H1 (cell line): ENCODE data around the gene CENATAC. TPM values are rescaled to one million over a fixed set of nuclear protein-coding genes. Genes with fewer than 3 reads are reported as not detected.
"Not testable (repeated sequence)": the region's sequence is repeated elsewhere in the genome, so short reads cannot be mapped to it uniquely, and the experiment has no call there.

Source experiments
- CTCF ChIA-PET: fragments of 300-600 bp; sonication (Branson Sonifier 250); formaldehyde crosslinking; loops from one replicate; lab custom pipeline; 2021; ENCODE audit not compliant: partially characterized antibody; lab: Charles Lee
- POLR2A ChIA-PET: fragments of 300-600 bp; sonication (Branson Sonifier 250); formaldehyde crosslinking; loops from one replicate; lab custom pipeline; 2021; ENCODE audit warnings: inconsistent platforms; ENCODE audit not compliant: partially characterized antibody; lab: Charles Lee
- DNase-seq, 2 experiments: peaks; one replicate each; pipeline versions ENCODE4 v3.0.0 to v3.0.0-alpha.2; 2010 to 2022; ENCODE audit warnings: low spot score in 2 of 2, low read depth in 1 of 2, mixed read lengths in 1 of 2
- FAIRE-seq: peaks from 2 replicates; lab custom pipeline; 2011; peaks lifted over from hg19 to GRCh38; lab: Jason Lieb, UNC
- H2AFZ ChIP-seq: 2 replicates; pipeline ENCODE4 v1.8.1; 2012; ENCODE audit warnings: low read length, inconsistent platforms
- H2AK5ac ChIP-seq: 2 replicates; pipeline ENCODE4 v1.6.1; 2013; ENCODE audit warnings: low read depth, low read length
- H2BK120ac ChIP-seq: replicated peaks from 2 replicates; pipeline ENCODE3; 2013; ENCODE audit warnings: low read depth, low read length, inconsistent platforms
- H2BK12ac ChIP-seq: 2 replicates; pipeline ENCODE4 v1.6.1; 2013; ENCODE audit warnings: low read depth, low read length
- H2BK15ac ChIP-seq: 2 replicates; pipeline ENCODE4 v1.6.1; 2013; ENCODE audit warnings: low read length
- H2BK20ac ChIP-seq: 2 replicates; pipeline ENCODE4 v1.6.1; 2013; ENCODE audit warnings: low read length
- H2BK5ac ChIP-seq: 2 replicates; pipeline ENCODE4 v1.6.1; 2013; ENCODE audit warnings: low read depth, low read length
- H3K14ac ChIP-seq: 2 replicates; pipeline ENCODE4 v1.6.1; 2013; ENCODE audit warnings: inconsistent platforms; ENCODE audit not compliant: insufficient read length
- H3K18ac ChIP-seq: 2 replicates; pipeline ENCODE4 v1.6.1; 2013; ENCODE audit warnings: low read length; ENCODE audit errors: extremely low read depth
- H3K23ac ChIP-seq: 2 replicates; pipeline ENCODE4 v1.6.1; 2013; ENCODE audit warnings: inconsistent platforms; ENCODE audit not compliant: insufficient read length
- H3K23me2 ChIP-seq: 2 replicates; pipeline ENCODE4 v1.6.1; 2013; ENCODE audit warnings: low read depth, low read length
- H3K27ac ChIP-seq: 2 replicates; pipeline ENCODE4 v1.6.1; 2011; ENCODE audit warnings: low read depth, low read length, inconsistent platforms
- H3K27me3 ChIP-seq, 4 experiments: replicated peaks in 1 of 4; 1 replicate in 1 of 4; 2 replicates in 3 of 4; pipeline versions ENCODE4 v1.6.1 to v1.8.1; 2011 to 2013; ENCODE audit warnings: low read length in 3 of 4, mild to moderate bottlenecking in 3 of 4, inconsistent platforms in 2 of 4, mixed read lengths in 2 of 4, moderate library complexity in 1 of 4; ENCODE audit not compliant: control insufficient read depth in 3 of 4, insufficient read depth in 3 of 4; ENCODE audit errors: extremely low read depth in 1 of 4
- H3K36me3 ChIP-seq, 4 experiments: 2 replicates each; pipeline versions ENCODE4 v1.6.1 to v1.8.1; 2011 to 2013; ENCODE audit warnings: mild to moderate bottlenecking in 4 of 4, low read length in 3 of 4, moderate library complexity in 2 of 4, control low read depth in 1 of 4, inconsistent platforms in 1 of 4; ENCODE audit not compliant: insufficient read depth in 4 of 4, control insufficient read depth in 2 of 4
- H3K4ac ChIP-seq: replicated peaks from 2 replicates; pipeline ENCODE3; 2013; ENCODE audit warnings: low read length, low read depth, mixed read lengths, inconsistent platforms; ENCODE audit not compliant: insufficient read length
- H3K4me1 ChIP-seq, 4 experiments: replicated peaks in 1 of 4; 1 replicate in 1 of 4; 2 replicates in 3 of 4; pipeline versions ENCODE4 v1.6.1 to v1.8.1; 2011 to 2013; ENCODE audit warnings: low read length in 3 of 4, inconsistent platforms in 2 of 4, mixed read lengths in 1 of 4; ENCODE audit not compliant: insufficient read depth in 4 of 4, control insufficient read depth in 3 of 4
- H3K4me2 ChIP-seq, 2 experiments: 2 replicates each; pipeline versions ENCODE4 v1.6.1 to v1.8.1; 2011 to 2013; ENCODE audit warnings: low read depth in 2 of 2, low read length in 2 of 2, control low read depth in 1 of 2, inconsistent platforms in 1 of 2, mild to moderate bottlenecking in 1 of 2; ENCODE audit not compliant: insufficient read depth in 1 of 2
- H3K4me3 ChIP-seq, 4 experiments: fragments of 200-600, 300-600 bp in 1 of 4; sonication (generic), shearing (Covaris generic), sonication (Bioruptor Twin) in 1 of 4; 2 replicates each; pipeline versions ENCODE4 v1.5.1 to v1.8.1; 2011 to 2016; ENCODE audit warnings: low read length in 4 of 4, low read depth in 3 of 4, control low read depth in 2 of 4, inconsistent platforms in 2 of 4, mild to moderate bottlenecking in 2 of 4, mixed read lengths in 1 of 4, moderate library complexity in 1 of 4; ENCODE audit not compliant: insufficient read depth in 2 of 4; ENCODE audit errors: extremely low read depth in 1 of 4
- H3K56ac ChIP-seq: replicated peaks from 2 replicates; pipeline ENCODE3; 2013; ENCODE audit warnings: low read depth, mild to moderate bottlenecking, mixed read lengths, low read length, inconsistent platforms; ENCODE audit not compliant: insufficient read length
- H3K79me1 ChIP-seq: 2 replicates; pipeline ENCODE4 v1.6.1; 2013; ENCODE audit warnings: low read depth, low read length, control low read depth
- H3K79me2 ChIP-seq, 2 experiments: 2 replicates each; pipeline versions ENCODE4 v1.6.1 to v1.8.1; 2012 to 2013; ENCODE audit warnings: low read length in 2 of 2, mild to moderate bottlenecking in 2 of 2, inconsistent platforms in 1 of 2; ENCODE audit not compliant: insufficient read depth in 2 of 2, control insufficient read depth in 1 of 2
- H3K9ac ChIP-seq, 4 experiments: replicated peaks in 1 of 4; 1 replicate in 1 of 4; 2 replicates in 3 of 4; pipeline versions ENCODE4 v1.6.1 to v1.8.1; 2011 to 2013; ENCODE audit warnings: low read depth in 3 of 4, low read length in 3 of 4, control low read depth in 2 of 4, mild to moderate bottlenecking in 2 of 4, moderate library complexity in 2 of 4, inconsistent platforms in 1 of 4; ENCODE audit errors: extremely low read depth in 1 of 4
- H3K9me3 ChIP-seq, 2 experiments: 2 replicates each; pipeline versions ENCODE4 v1.6.1 to v1.8.1; 2012 to 2013; ENCODE audit warnings: mild to moderate bottlenecking in 2 of 2, moderate library complexity in 2 of 2, control low read depth in 1 of 2, inconsistent platforms in 1 of 2, low read depth in 1 of 2, low read length in 1 of 2, mixed read lengths in 1 of 2; ENCODE audit not compliant: insufficient read depth in 2 of 2
- H4K20me1 ChIP-seq, 2 experiments: replicated peaks in 1 of 2; 2 replicates each; pipeline versions ENCODE3 to v1.8.1; 2011 to 2013; ENCODE audit warnings: inconsistent platforms in 2 of 2, low read length in 2 of 2, mild to moderate bottlenecking in 1 of 2; ENCODE audit not compliant: insufficient read depth in 2 of 2, control insufficient read depth in 1 of 2
- H4K5ac ChIP-seq: 2 replicates; pipeline ENCODE4 v1.6.1; 2013; ENCODE audit warnings: low read length, low read depth, mixed read lengths, inconsistent platforms; ENCODE audit not compliant: insufficient read length
- H4K8ac ChIP-seq: 2 replicates; pipeline ENCODE4 v1.8.0; 2013; ENCODE audit warnings: mild to moderate bottlenecking, moderate library complexity, low read length, inconsistent platforms; ENCODE audit not compliant: insufficient read depth; ENCODE audit errors: extremely low read depth
- H4K91ac ChIP-seq: replicated peaks from 2 replicates; pipeline ENCODE3; 2013; ENCODE audit warnings: low read length, mixed read lengths, inconsistent platforms; ENCODE audit not compliant: insufficient read length
- WGBS, 2 experiments: shearing (Covaris generic) in 1 of 2; methylation state at CpG; one replicate each; pipeline versions ENCODE4 v1.1.6 to v1.1.7; 2013 to 2015; ENCODE audit warnings: low lambda C conversion rate in 2 of 2, mixed read lengths in 2 of 2, inconsistent platforms in 1 of 2, low coverage in 1 of 2, missing lambda C conversion rate in 1 of 2; ENCODE audit not compliant: insufficient replicate concordance in 2 of 2, insufficient coverage in 1 of 2, insufficient read length in 1 of 2; ENCODE audit errors: extremely low coverage in 1 of 2, missing lambda C conversion rate in 1 of 2; 5-methylcytosine and 5-hydroxymethylcytosine counted together
- polyA plus RNA-seq, 7 experiments: library from polyadenylated mRNA; depleted of rRNA in 3 of 7; stranded (reverse) in 5 of 7; unstranded in 2 of 7; fragments of >200 nt in 5 of 7; fragments of 200-250 nt in 2 of 7; gene quantifications; 1 replicate in 5 of 7; 2 replicates in 1 of 7; 4 replicates in 1 of 7; pipeline versions ENCODE4 v1.2.1 to v1.2.3, GENCODE V29; 2011 to 2013; ENCODE audit warnings: missing spikeins in 2 of 7, mixed read lengths in 2 of 7
- total RNA-seq: library from RNA; stranded (reverse); fragmentation: NEBNext Ultra II Directional; extraction: Animal tissue kit (Norgen Biotek cat#: 25700); gene quantifications from 2 replicates; pipeline ENCODE4 v1.2.1, GENCODE V29; 2021

Gene CENATAC
- total and polyA plus RNA-seq, 2 of the 8 experiments (the other 6 are each of a cell fraction or from before 2014, with no cell fraction given) = 22.7 to 36.4 TPM

- H3K27me3 ChIP-seq, H3K23me2 ChIP-seq, H3K56ac ChIP-seq, H2BK15ac ChIP-seq, FAIRE-seq, H4K20me1 ChIP-seq, H2AFZ ChIP-seq, DNase-seq, H3K27ac ChIP-seq, H2BK20ac ChIP-seq, H4K91ac ChIP-seq, H3K9me3 ChIP-seq, H3K4me3 ChIP-seq, H4K5ac ChIP-seq, H3K23ac ChIP-seq, H3K4me1 ChIP-seq, H2AK5ac ChIP-seq, H3K9ac ChIP-seq, H2BK120ac ChIP-seq, H3K79me1 ChIP-seq, H3K4ac ChIP-seq, H4K8ac ChIP-seq, H3K79me2 ChIP-seq, H3K36me3 ChIP-seq, H3K14ac ChIP-seq, H2BK5ac ChIP-seq, H2BK12ac ChIP-seq, H3K4me2 ChIP-seq, H3K18ac ChIP-seq: not testable (repeated sequence)
- POLR2A ChIA-PET = interaction anchor here (1.8 to 2.4 kb wide), 2 partner anchors 14 to 45 kb away, joined by 6 to 7 read pairs; no protein-coding TSS in a partner anchor
- CTCF ChIA-PET = interaction anchor here (0.7 to 12.7 kb wide), 7 partner anchors 10 to 161 kb away, joined by 3 to 100 read pairs (median 3); no protein-coding TSS in a partner anchor
- WGBS, 2 experiments = 78% methylated on average over 6 of the region's 6 CpGs; no CpG with 5 or more reads in 1 of the 2 experiments
Observed at GRCh38 chr11:118953976-118954375, 44.0 kb upstream of the CENATAC start.
